Frontal cortex (tissue), 4 donors: ENCODE data around the gene ACTL8. TPM values are rescaled to one million over a fixed set of nuclear protein-coding genes. Genes with fewer than 3 reads are reported as not detected.

Experiments
- DNase-seq, 2 donors: peaks; one replicate each; pipeline ENCODE4 v3.0.0; 2012; ENCODE audit warnings: low spot score in 2 of 2
- FAIRE-seq: peaks from 2 replicates; lab custom pipeline; 2012; peaks lifted over from hg19 to GRCh38; lab: Jason Lieb, UNC
- total RNA-seq: library from RNA; depleted of rRNA; stranded (reverse); fragments of >200 nt; gene quantifications from one replicate; pipeline ENCODE4 v1.2.3, GENCODE V29; 2014
- donor health status: control.
- donor health status: control.
- donor health status: control.

ACTL8 gene
- total RNA-seq, 1 donor from 2014 or later, result under 0.01 TPM

GRCh38 chr1:17862121-17862520, 107.0 kb downstream of the ACTL8 start:
- FAIRE-seq, result no peak

DNA sequence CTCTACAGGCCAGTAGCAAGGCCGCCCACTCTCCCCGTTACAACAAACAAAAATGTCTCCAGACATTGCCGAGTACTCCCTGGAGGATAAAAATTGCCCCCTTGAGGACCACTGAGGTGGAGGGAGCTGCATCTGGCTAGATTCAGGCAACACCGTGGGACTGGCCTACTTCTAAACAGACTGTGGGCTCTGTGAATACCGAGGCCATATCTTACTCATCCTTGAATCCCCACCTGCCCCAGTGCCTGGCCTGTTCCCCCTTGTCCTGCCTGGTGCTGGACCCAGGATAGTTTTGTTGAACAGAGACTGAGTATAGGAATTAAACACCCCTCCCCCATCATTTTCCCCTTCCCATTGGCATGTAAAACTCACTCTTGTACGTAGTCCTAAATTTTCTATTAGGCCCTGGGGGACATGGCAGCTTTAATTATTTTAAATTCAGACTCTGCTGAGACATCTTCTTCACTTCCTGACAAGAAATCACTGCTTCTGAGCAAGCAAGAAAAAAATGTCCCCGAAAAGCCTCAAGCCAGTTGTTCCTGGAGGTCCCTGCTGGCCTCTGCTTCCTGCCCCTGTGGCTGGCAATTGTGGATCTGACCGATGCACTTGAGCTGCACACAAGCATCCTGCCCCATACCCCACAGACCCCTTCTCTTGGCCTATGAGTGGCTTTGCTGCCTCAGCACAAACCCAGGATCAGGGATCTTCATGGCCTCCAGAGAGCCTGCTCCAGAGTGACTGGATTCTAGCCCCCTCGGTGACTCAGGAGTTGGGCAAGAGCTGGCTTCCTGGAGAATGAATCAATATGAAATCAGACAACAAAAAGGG, 111.0 kb downstream of the ACTL8 start:
- DNase-seq (no peak), FAIRE-seq (no peak)

More at GRCh38 chr1:17862121-17862520, 107.0 kb downstream of the ACTL8 start:
- no peak for DNase-seq

- FAIRE-seq (no peak), DNase-seq (no peak)
Observed at GRCh38 chr1:17866740-17867029, 111.6 kb downstream of the ACTL8 start.

DNA sequence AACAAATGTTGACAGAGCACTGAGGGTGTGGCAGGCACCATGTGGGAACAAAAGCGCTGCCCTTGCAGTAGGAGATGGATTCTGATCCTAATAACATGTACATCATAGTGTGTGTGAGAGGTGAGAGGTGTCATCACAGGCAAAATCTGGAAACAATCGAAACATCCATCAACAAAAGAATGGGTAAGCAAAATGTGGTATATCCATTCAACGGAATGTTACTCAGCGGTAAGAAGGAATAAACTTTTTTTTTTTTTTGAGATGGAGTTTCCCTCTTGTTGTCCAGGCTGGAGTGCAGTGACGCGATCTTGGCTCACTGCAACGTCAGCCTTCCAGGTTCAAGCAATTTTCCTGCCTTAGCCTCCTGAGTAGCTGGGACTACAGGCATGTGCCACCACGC, 112.3 kb downstream of the ACTL8 start:
- DNase-seq (no peak), FAIRE-seq (no peak)

GRCh38 chr1:17869815-17870214, 114.7 kb downstream of the ACTL8 start:
- no peak for FAIRE-seq
- DNase-seq, result no peak

GRCh38 chr1:17870679-17871078, 115.5 kb downstream of the ACTL8 start:
- no peak for FAIRE-seq
- DNase-seq, result no peak

- DNase-seq (no peak), FAIRE-seq (no peak)
Observed at GRCh38 chr1:17873007-17873675, 118.0 kb downstream of the ACTL8 start.

DNA sequence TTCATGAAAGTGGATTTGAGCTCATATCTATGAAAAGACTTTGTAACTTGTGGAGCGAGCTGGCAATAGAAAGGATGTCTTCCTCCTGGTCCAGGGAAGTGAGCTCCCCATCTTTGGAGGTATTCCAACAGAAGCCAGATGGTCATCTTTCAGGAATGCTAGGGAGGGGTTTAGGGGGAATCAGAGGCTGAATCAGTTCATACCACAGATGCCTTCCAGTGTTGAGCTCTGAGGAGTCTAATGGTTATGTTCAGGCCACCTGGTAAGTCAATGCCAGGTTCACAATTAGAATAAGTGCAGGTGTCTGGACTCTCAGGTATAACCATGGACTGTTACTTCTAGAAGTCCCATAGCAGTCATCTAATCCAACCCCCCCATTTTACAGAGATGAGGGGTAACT, 119.1 kb downstream of the ACTL8 start:
- DNase-seq (no peak), FAIRE-seq (no peak)

DNA sequence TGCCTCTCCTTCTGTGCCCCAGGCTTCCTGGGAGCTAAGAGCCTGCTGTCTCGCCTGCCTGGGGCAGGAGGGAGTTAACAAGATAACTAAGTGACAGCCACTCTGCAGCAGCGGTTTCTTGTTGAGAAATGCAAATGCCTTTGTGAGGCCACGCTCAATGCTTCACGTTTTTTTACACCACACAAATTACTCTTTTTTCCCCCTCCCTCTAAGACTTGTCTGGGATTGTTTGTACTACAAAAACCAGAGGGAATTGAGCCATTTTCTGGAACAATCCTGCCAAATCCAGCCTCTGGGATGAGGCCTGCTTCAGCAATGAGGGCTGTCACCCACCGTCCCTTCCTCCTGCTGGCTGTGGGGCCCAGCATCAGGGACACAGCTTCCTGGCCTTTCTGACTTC, 119.6 kb downstream of the ACTL8 start:
- no peak for FAIRE-seq
- DNase-seq, result no peak

GRCh38 chr1:17875171-17875881, 120.2 kb downstream of the ACTL8 start:
- no peak for DNase-seq
- no peak for FAIRE-seq

GRCh38 chr1:17875882-17876280, 120.7 kb downstream of the ACTL8 start:
- no peak for DNase-seq
- no peak for FAIRE-seq

Other genes with a start within 250 kb of the ACTL8 start
- 25.7 TPM for gene ARHGEF10L, start 215.6 kb upstream of the ACTL8 start, total RNA-seq